ENCODE data around the gene CDKL4. TPM values are rescaled to one million over a fixed set of nuclear protein-coding genes. Genes with fewer than 3 reads are reported as not detected.
A peak's percentile ranks its signal among the peaks of the same experiment; 100 is the strongest.

CDKL4 gene
- polyA plus RNA-seq, 2 of the 4 experiments (the other 2 are of a cell fraction): 0.06 TPM; not detected in 1

DNA sequence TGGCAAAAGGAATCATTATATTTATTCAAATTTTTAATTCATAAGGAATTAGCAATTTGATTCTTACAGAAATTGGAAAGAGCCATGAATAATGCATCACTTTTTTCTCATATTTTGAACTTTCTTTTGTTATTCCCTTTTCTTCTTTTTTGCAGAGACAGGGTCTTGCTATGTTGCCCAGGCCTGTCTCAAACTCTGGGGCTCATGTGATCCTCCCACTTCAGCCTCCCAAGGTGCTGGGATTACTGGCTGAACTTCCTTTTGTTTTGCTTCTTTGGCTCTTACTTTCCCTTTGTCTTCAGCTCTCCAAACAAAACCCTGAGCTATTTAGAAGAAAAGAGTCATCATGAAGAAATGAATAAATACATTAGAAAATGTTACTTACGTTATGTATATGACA, 30.8 kb downstream of the CDKL4 start:
- no peak for DNase-seq (ENCODE audit: low read depth in 1 of 2, low spot score in 1 of 2)
- ChIA-PET POLR2A (no interaction called here), CTCF (interaction anchor here (0.9 to 4.1 kb wide), 4 partner anchors 16 to 154 kb away, joined by 3 to 33 read pairs (median 4); no protein-coding TSS in a partner anchor)
- Histone ChIP-seq H3K9me3 (no peaks in the 10 kb centered on the region), H3K27ac (no peak overlapping the region), H3K4me3 (no peak overlapping the region), H3K4me1 (no peaks in the 10 kb centered on the region), H3K4me2 (no peak overlapping the region)
- TF ChIP-seq HOXB13 (CRISPR knock-in tag; IDR thresholded peaks at IDR 0.05; ENCODE audit: low read depth) (no peak), GATA3 (IDR thresholded peaks at IDR 0.05; ENCODE audit: borderline replicate concordance) (no peak), ZSCAN20 (CRISPR knock-in tag; IDR thresholded peaks at IDR 0.05) (no peak), TFCP2L1 (CRISPR knock-in tag; IDR thresholded peaks at IDR 0.05) (no peak), ZFP36 (IDR thresholded peaks at IDR 0.05; ENCODE audit: borderline replicate concordance, partially characterized antibody) (no peak), POLR2A (IDR thresholded peaks at IDR 0.05; ENCODE audit: low read length) (no peak), RFX5 (IDR thresholded peaks at IDR 0.05) (no peak), BHLHE40 (IDR thresholded peaks at IDR 0.05; ENCODE audit: low read depth, low read length) (no peak), NR3C1 (IDR thresholded peaks at IDR 0.05) (no peak), SREBF2 (IDR thresholded peaks at IDR 0.05) (no peak), CBX8 (IDR thresholded peaks at IDR 0.05) (no peak), RNF2 (IDR thresholded peaks at IDR 0.05; ENCODE audit: borderline replicate concordance, low read depth) (no peak), CHD4 (IDR thresholded peaks at IDR 0.05; ENCODE audit: borderline replicate concordance) (no peak), HEYL (CRISPR knock-in tag; IDR thresholded peaks at IDR 0.05) (no peak), PHF8 (IDR thresholded peaks at IDR 0.05; ENCODE audit: borderline replicate concordance, low read depth) (no peak)
- TF ChIP-seq, protein P1, sequence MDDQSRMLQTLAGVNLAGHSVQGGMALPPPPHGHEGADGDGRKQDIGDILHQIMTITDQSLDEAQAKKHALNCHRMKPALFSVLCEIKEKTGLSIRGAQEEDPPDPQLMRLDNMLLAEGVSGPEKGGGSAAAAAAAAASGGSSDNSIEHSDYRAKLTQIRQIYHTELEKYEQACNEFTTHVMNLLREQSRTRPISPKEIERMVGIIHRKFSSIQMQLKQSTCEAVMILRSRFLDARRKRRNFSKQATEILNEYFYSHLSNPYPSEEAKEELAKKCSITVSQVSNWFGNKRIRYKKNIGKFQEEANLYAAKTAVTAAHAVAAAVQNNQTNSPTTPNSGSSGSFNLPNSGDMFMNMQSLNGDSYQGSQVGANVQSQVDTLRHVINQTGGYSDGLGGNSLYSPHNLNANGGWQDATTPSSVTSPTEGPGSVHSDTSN (IDR thresholded peaks at IDR 0.05): no peak
- TF ChIP-seq, protein P2, sequence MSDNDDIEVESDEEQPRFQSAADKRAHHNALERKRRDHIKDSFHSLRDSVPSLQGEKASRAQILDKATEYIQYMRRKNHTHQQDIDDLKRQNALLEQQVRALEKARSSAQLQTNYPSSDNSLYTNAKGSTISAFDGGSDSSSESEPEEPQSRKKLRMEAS (IDR thresholded peaks at IDR 0.05): no peak
- TF ChIP-seq, protein P3, sequence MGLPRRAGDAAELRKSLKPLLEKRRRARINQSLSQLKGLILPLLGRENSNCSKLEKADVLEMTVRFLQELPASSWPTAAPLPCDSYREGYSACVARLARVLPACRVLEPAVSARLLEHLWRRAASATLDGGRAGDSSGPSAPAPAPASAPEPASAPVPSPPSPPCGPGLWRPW (IDR thresholded peaks at IDR 0.05): no peak
- peak; percentile 54 for FAIRE-seq
- 87% methylated on average over 1 of the region's 1 CpG for WGBS (ENCODE audit: missing lambda C conversion rate)
- ATAC-seq: no peak

DNA sequence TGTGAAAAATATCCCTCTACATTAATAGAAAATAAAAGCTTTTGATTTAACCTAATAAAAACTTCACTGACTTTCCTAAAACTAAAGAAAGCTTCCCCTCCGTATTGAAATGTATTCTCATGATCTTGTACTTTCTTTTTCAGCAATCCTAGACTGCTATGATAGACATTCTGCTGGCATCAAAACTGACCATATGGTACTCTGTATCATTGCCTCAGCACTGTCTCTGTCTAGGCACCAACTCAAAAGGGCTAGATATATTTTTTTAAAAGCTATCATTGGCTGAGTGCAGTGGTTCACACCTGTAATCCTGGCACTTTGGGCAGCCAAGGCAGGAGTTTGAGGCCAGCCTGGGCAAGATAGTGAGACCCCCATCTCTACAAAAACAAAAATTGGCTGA, 32.9 kb downstream of the CDKL4 start:
- DNase-seq (ENCODE audit: low read depth in 1 of 2, low spot score in 1 of 2) (no peak), FAIRE-seq (no peak), ATAC-seq (no peak)
- CTCF ChIA-PET: interaction anchor here (0.8 to 4.1 kb wide), 2 partner anchors 18 to 86 kb away, joined by 3 to 33 read pairs; no protein-coding TSS in a partner anchor
- Histone ChIP-seq H3K4me3 (no peak overlapping the region), H3K27ac (no peak overlapping the region), H3K9me3 (no peaks in the 10 kb centered on the region), H3K4me1 (no peaks in the 10 kb centered on the region), H3K4me2 (no peak overlapping the region)
- POLR2A ChIA-PET: no interaction called here
- TF ChIP-seq HOXB5 (CRISPR knock-in tag; IDR thresholded peaks at IDR 0.05): no peak
- TF ChIP-seq CHD2 (IDR thresholded peaks at IDR 0.05; ENCODE audit: low read length, partially characterized antibody): no peak
- TF ChIP-seq, protein P4, sequence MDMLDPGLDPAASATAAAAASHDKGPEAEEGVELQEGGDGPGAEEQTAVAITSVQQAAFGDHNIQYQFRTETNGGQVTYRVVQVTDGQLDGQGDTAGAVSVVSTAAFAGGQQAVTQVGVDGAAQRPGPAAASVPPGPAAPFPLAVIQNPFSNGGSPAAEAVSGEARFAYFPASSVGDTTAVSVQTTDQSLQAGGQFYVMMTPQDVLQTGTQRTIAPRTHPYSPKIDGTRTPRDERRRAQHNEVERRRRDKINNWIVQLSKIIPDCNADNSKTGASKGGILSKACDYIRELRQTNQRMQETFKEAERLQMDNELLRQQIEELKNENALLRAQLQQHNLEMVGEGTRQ (IDR thresholded peaks at IDR 0.05): no peak
- TF ChIP-seq POLR2AphosphoS2 (conservative IDR thresholded peaks at IDR 0.05; ENCODE audit: low read length): no peak
- TF ChIP-seq, protein P5, sequence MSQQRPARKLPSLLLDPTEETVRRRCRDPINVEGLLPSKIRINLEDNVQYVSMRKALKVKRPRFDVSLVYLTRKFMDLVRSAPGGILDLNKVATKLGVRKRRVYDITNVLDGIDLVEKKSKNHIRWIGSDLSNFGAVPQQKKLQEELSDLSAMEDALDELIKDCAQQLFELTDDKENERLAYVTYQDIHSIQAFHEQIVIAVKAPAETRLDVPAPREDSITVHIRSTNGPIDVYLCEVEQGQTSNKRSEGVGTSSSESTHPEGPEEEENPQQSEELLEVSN (IDR thresholded peaks at IDR 0.05; ENCODE audit: borderline replicate concordance, low read depth): no peak
- 82% methylated on average over 1 of the region's 1 CpG for WGBS (ENCODE audit: missing lambda C conversion rate)

DNA sequence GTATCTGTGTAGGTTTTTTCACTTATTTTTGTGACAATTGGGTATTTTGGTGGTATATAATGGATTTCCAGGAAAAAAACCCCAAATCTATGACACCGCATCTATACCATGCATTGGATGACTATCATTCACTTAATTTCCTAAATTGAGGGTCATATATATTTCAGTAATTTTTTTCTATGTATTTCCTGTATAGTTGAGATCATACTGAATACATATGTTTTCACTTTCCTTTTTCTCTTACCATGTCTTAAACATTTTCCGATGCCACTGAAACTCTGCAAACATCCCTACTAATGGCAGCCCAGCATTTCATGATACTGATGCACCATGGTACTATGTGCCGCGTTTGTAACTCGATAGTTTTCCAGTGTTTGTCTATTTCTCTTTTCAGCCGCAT, 40.4 kb downstream of the CDKL4 start:
- H3K4me2 ChIP-seq: no peak overlapping the region
- FAIRE-seq (no peak), DNase-seq (ENCODE audit: low read depth in 1 of 2, low spot score in 1 of 2) (no peak), ATAC-seq (no peak)
- peaks cover 3% of the 10 kb centered on the region; the same call in 1 of the 3 replicates for H3K4me1 ChIP-seq
- no peak overlapping the region for H3K27ac ChIP-seq
- ChIA-PET CTCF (interaction anchor here (0.6 kb wide), 1 partner anchor 11 kb away, joined by 3 read pairs; no protein-coding TSS in a partner anchor), POLR2A (no interaction called here)
- no peak overlapping the region for H3K4me3 ChIP-seq
- 93% methylated on average over 5 of the region's 6 CpGs for whole genome bisulfite sequencing (ENCODE audit: missing lambda C conversion rate)
- 0 out of 3 replicates have a peak, but pooled peaks cover 2% of the 10 kb centered on the region for H3K9me3 ChIP-seq
- TF ChIP-seq SMC3 (IDR thresholded peaks at IDR 0.05): no peak
- no peak for TF ChIP-seq RFX5 (IDR thresholded peaks at IDR 0.05)

All from A549 (cell line).